ENCODE data around the gene ARHGEF25.
"Not testable (repeated sequence)": the region's sequence is repeated elsewhere in the genome, so short reads cannot be mapped to it uniquely, and the experiment has no call there.

The ARHGEF25 gene

DNA sequence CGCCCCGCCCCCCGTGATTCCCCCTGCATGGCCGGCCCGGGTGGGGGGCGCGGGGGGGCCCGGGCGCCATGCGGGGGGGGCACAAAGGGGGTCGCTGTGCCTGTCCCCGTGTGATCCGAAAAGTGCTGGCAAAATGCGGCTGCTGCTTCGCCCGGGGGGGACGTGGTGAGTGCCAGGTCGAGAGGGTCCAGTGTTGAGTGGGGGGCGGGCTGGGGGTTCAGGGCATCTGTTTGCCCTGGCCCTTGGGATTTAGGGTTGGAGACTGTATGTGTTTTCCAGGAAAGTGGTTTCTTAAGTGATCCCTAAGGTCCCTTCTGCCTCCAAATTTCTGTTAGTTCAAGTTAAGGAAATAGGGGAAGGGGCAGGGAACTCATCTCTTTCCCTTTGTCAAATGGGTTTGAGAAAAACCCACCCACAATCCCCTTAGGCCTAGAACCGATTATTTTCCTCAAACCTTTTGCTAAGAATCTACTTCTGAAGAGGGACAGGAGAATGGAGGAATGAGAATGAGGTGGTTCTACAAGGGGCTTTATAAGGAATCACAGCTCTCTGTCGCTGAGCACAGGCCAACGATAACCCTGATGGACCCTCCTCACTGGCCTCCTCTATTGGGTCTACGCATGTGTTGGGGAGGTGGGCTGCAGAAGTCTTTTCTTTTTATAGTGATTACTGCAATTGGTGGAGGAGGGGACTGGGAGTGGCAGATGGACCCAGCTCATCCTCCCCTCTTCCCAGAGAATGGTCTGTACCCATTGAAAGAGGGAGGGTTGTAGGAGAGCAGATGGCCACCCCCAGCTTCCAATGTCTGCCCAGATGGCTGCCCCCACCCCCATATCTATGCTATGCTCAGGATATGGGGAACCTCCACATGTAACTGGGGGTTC, 834 bp downstream of the ARHGEF25 start:
- Mint-ChIP-seq H3K27ac (no peak overlapping the region), H3K27me3 (peaks cover 67% of the 10 kb centered on the region), H3K36me3 (no peaks in the 10 kb centered on the region), H3K9me3 (no peaks in the 10 kb centered on the region), H3K4me1 (peaks cover 49% of the 10 kb centered on the region), H3K4me3 (no peak overlapping the region)
- no peak for ATAC-seq

- Mint-ChIP-seq H3K4me3 (no peak overlapping the region), H3K9me3 (no peaks in the 10 kb centered on the region), H3K27me3 (peaks cover 75% of the 10 kb centered on the region), H3K36me3 (no peaks in the 10 kb centered on the region), H3K27ac (no peak overlapping the region), H3K4me1 (peaks cover 49% of the 10 kb centered on the region)
- no peak for ATAC-seq
These were observed 1.6 kb downstream of the ARHGEF25 start for GRCh38 chr12:57612711-57613426.

- H3K4me3 Mint-ChIP-seq, result no peak overlapping the region
- peaks cover 49% of the 10 kb centered on the region for H3K4me1 Mint-ChIP-seq
- peaks cover 78% of the 10 kb centered on the region for H3K27me3 Mint-ChIP-seq
- H3K36me3 Mint-ChIP-seq, result no peaks in the 10 kb centered on the region
- ATAC-seq, result no peak
- no peak overlapping the region for H3K27ac Mint-ChIP-seq
- H3K9me3 Mint-ChIP-seq, result no peaks in the 10 kb centered on the region
These were observed 2.3 kb downstream of the ARHGEF25 start for GRCh38 chr12:57613427-57614109.

GRCh38 chr12:57614178-57614947, 3.1 kb downstream of the ARHGEF25 start:
- no peak overlapping the region for H3K27ac Mint-ChIP-seq
- peaks cover 56% of the 10 kb centered on the region for H3K4me1 Mint-ChIP-seq
- H3K4me3 Mint-ChIP-seq, result peak overlapping the region; percentile 29
- H3K9me3 Mint-ChIP-seq, result no peaks in the 10 kb centered on the region
- H3K27me3 Mint-ChIP-seq, result peaks cover 78% of the 10 kb centered on the region
- H3K36me3 Mint-ChIP-seq, result no peaks in the 10 kb centered on the region
- peak; percentile 88 for ATAC-seq

- Mint-ChIP-seq H3K36me3 (no peaks in the 10 kb centered on the region), H3K4me3 (no peak overlapping the region), H3K27me3 (peaks cover 76% of the 10 kb centered on the region), H3K9me3 (no peaks in the 10 kb centered on the region), H3K27ac (no peak overlapping the region), H3K4me1 (peaks cover 61% of the 10 kb centered on the region)
- peak; percentile 2 for ATAC-seq
These were observed 3.8 kb downstream of the ARHGEF25 start for GRCh38 chr12:57614948-57615500.

DNA sequence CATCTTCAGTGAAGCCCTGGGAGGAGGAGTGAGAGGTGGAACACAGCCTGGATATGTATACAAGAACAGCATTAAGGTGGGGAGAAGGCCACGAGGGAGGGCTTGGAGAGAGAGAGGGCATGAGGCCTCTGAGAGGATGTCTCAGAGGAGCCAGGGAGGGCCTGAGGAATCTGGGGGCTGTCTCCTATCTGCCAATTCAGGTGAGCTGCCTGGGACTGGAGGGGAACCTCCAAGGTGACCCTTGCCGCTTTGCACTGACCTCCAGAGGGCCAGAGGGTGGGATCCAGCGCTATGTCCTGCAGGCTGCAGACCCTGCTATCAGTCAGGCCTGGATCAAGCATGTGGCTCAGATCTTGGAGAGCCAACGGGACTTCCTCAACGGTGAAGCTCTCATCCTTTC, 4.4 kb downstream of the ARHGEF25 start:
- Mint-ChIP-seq H3K27ac (no peak overlapping the region), H3K4me3 (no peak overlapping the region), H3K36me3 (no peaks in the 10 kb centered on the region), H3K27me3 (peaks cover 76% of the 10 kb centered on the region), H3K9me3 (no peaks in the 10 kb centered on the region), H3K4me1 (peaks cover 61% of the 10 kb centered on the region)
- ATAC-seq, result no peak

- no peak overlapping the region for H3K27ac Mint-ChIP-seq
These were observed 5.3 kb downstream of the ARHGEF25 start for GRCh38 chr12:57616383-57617101.

GRCh38 chr12:57617942-57618341, 6.7 kb downstream of the ARHGEF25 start:
- ATAC-seq, result no peak
- H3K4me3 Mint-ChIP-seq, result no peak overlapping the region
- H3K4me1 Mint-ChIP-seq, result peaks cover 72% of the 10 kb centered on the region
- H3K27me3 Mint-ChIP-seq, result peaks cover 79% of the 10 kb centered on the region
- no peak overlapping the region for H3K27ac Mint-ChIP-seq
- no peaks in the 10 kb centered on the region for H3K36me3 Mint-ChIP-seq
- H3K9me3 Mint-ChIP-seq, result no peaks in the 10 kb centered on the region

More at GRCh38 chr12:57616383-57617101, 5.3 kb downstream of the ARHGEF25 start:
- no peak for ATAC-seq
- Mint-ChIP-seq H3K4me3 (no peak overlapping the region), H3K27me3 (peaks cover 77% of the 10 kb centered on the region), H3K4me1 (peaks cover 64% of the 10 kb centered on the region), H3K9me3 (no peaks in the 10 kb centered on the region), H3K36me3 (no peaks in the 10 kb centered on the region)

DNA sequence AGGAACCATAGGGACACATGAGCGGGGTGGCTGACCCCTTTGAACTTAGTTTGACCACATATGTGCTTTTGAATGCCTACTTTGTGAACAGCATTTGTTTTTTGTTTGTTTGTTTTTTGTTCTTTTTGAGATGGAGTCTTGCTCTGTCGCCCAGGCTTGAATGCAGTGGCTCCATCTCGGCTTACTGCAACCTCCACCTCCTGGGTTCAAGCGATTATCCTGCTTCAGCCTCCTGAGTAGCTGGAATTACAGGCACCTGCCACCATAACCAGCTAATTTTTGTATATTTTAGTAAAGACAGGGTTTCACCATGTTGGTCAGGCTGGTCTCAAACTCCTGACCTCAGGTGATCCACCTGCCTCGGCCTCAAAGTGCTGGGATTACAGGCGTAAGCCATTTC, 7.2 kb downstream of the ARHGEF25 start:
- H3K9me3 Mint-ChIP-seq, H3K4me3 Mint-ChIP-seq, ATAC-seq, H3K27ac Mint-ChIP-seq, H3K36me3 Mint-ChIP-seq: not testable (repeated sequence)
- Mint-ChIP-seq H3K4me1 (peaks cover 69% of the 10 kb centered on the region), H3K27me3 (peaks cover 79% of the 10 kb centered on the region)

GRCh38 chr12:57618966-57619433, 7.8 kb downstream of the ARHGEF25 start:
- H3K4me3 Mint-ChIP-seq, result peak overlapping the region; percentile 49

DNA sequence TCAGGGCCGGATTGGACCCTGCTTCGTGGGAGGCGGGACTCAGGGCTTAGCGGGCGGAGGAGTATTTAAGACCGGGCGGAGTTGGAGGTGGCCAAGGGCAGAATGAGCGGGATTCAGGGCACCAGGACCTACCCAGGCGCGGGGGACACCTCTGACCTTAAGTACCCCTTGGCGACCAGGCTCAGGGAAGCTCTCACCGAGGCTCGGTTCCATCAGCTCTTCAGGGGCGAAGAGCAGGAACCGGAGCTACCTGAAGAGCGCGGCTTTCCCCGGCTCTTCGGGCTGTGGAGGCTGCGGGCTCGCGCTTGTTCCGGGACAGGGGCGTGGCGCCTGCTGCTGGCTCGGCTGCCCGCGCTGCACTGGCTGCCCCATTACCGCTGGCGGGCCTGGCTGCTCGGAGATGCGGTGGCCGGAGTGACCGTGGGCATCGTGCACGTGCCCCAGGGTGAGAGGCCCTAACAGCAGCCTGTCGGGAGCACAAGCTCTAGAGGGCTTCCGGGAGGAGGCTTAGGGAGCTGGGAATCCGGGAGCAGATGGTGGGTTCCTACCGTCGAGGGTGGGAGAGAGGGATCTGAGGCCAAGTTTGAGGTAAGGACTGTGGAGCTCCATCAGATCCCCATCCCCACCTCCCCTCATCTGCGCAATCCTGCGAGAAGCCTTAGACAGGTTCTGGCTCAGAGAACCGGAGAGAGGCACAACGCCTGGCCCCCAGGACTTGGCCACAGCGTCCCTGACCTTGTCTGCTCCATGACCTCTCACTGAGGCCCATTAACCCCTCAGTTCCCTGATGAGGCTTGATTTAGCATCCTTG, 8.4 kb downstream of the ARHGEF25 start:
- H3K4me1 Mint-ChIP-seq, result peaks cover 57% of the 10 kb centered on the region
- H3K9me3 Mint-ChIP-seq, result no peaks in the 10 kb centered on the region
- H3K4me3 Mint-ChIP-seq, result peak overlapping the region; percentile 49
- peaks cover 91% of the 10 kb centered on the region for H3K27me3 Mint-ChIP-seq
- H3K27ac Mint-ChIP-seq, result no peak overlapping the region
- no peak for ATAC-seq
- no peaks in the 10 kb centered on the region for H3K36me3 Mint-ChIP-seq

More at GRCh38 chr12:57618966-57619433, 7.8 kb downstream of the ARHGEF25 start:
- no peak for ATAC-seq
- Mint-ChIP-seq H3K9me3 (no peaks in the 10 kb centered on the region), H3K36me3 (no peaks in the 10 kb centered on the region), H3K27ac (no peak overlapping the region), H3K4me1 (peaks cover 63% of the 10 kb centered on the region), H3K27me3 (peaks cover 84% of the 10 kb centered on the region)

- H3K36me3 Mint-ChIP-seq, result no peaks in the 10 kb centered on the region
- H3K9me3 Mint-ChIP-seq, result no peaks in the 10 kb centered on the region
- peaks cover 98% of the 10 kb centered on the region for H3K27me3 Mint-ChIP-seq
- ATAC-seq, result no peak
- peak overlapping the region; percentile 73 for H3K4me3 Mint-ChIP-seq
- H3K4me1 Mint-ChIP-seq, result peaks cover 49% of the 10 kb centered on the region
- peak overlapping the region; percentile 8 for H3K27ac Mint-ChIP-seq
These were observed 9.2 kb downstream of the ARHGEF25 start for GRCh38 chr12:57620245-57620935.
